DOHH2 (cell line): ENCODE data around the gene HAO2.

Source experiments
- CTCF ChIP-seq: fragments of 200-600 bp; sonication (generic); IDR thresholded peaks from one replicate; pipeline ENCODE4 v1.5.1; 2014; ENCODE audit warnings: antibody characterized with exemption, mild to moderate bottlenecking, low read depth, low read length; ENCODE audit not compliant: poor library complexity, severe bottlenecking
- EZH2phosphoT487 ChIP-seq: fragments of 200-600 bp; sonication (generic); IDR thresholded peaks from 2 replicates; pipeline ENCODE4 v1.6.1; 2017; ENCODE audit warnings: borderline replicate concordance, mild to moderate bottlenecking, antibody characterized with exemption, low read length, moderate library complexity, mixed read lengths

GRCh38 chr1:119409731-119410130 is 41.1 kb downstream of the HAO2 start:
- no peak for TF ChIP-seq EZH2phosphoT487
- TF ChIP-seq CTCF: no peak
